Glomerular visceral epithelial cell (primary cell): ENCODE data around the gene TOP2B.
A peak's percentile ranks its signal among the peaks of the same experiment; 100 is the strongest.

Experiments
- DNase-seq: peaks from one replicate; pipeline ENCODE4 v3.0.0-alpha.2; 2016; ENCODE audit errors: extremely low spot score

TOP2B gene

GRCh38 chr3:25563601-25564000 lies 101.1 kb downstream of the TOP2B start:
- no peak for DNase-seq

DNA sequence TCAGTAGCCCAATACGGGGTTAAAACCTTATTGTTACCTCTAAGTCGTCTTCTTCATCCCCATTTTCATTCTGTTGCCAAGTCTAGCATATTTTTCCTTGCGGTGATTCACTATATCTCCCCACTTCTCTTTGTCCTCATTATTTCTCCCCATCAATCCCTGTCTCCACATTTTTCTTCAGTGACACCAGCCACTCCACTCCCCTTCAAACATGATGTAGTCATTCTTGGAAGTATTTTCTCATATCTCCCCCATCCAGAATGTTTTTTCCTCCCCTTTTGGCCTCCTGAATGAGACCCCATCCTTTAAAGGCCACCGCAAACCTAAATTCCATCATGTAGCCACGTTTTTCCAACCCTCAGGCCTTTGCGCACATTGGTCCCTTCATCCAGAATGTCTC lies 105.9 kb downstream of the TOP2B start:
- no peak for DNase-seq

GRCh38 chr3:25558121-25558520 lies 106.6 kb downstream of the TOP2B start:
- no peak for DNase-seq

- no peak for DNase-seq
Measured at GRCh38 chr3:25557694-25558093, 107.0 kb downstream of the TOP2B start.

DNA sequence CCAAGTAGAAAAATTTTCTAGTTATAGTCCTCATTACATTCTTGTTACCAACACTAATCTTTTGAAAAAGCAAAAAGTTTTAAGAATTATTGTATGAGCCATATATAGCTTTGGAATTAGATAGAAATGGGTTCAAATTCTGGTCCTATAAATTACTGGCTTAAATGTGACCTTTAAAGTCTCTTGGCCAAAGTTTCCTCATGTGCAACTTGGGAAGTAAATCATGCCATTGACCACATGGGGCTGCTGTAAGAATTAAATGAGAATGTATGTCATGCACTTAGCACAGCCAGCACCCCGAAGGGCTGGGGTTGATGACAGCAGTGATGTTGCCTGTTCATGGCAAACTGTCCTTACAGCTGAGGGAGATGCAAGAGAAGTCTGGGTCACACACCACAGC lies 108.3 kb downstream of the TOP2B start:
- DNase-seq, result no peak

DNA sequence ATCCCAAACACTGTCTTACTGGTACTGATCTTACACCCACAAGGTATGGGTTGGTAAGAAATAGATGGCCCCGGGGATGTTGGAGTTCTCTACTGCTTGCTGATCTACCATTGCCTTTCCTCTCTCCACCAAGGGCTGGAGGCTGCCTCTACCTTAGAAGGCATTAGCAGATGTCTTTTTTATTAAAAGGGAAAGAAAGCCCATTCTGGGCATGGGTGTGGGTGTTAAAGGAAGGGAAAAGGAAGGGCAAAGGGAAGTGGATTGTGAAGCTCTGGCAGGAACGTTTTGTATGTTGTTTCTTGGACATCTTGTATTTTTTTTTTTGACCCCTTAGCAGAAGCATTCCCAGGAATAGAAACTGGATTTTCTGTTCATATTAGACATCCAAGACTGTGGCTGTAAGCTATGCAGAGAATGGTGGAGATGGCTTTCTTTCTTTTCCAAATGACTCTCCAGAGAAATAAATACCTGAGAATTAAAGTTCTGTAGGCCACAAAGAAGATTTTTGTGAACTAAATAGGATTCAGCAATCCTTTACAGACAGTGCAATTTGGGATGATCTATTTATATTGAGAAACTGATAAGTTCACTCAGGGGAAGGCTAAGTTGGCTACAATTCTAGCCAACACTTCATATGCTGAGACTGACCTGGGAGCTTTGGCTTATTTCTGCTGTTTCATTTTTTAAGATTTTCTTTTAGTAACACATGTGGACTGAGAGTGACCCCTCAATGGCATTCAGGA lies 108.8 kb downstream of the TOP2B start:
- no peak for DNase-seq

- DNase-seq, result no peak
Measured at GRCh38 chr3:25554376-25554775, 110.3 kb downstream of the TOP2B start.

- no peak for DNase-seq
Measured at GRCh38 chr3:25552251-25552650, 112.5 kb downstream of the TOP2B start.

DNA sequence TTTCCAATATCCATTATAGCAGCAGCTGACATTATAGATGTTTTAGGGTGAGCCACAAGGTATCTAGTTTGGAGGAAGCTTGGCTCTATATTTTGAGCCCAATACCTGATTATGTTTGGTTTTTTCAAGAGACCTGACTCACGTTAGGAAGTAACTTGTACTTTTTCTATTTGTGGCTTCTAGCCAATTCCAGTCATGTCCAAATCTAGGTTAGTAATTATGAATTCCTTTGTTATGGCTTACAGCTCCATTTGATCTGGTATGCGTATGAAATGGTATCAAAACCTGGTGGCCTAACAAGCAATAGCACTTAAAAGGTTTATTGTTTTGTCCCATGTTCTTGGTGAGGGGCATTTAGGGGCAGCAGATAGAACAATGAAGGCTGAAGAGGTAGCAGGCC lies 115.9 kb downstream of the TOP2B start:
- no peak for DNase-seq

- peak; percentile 13 for DNase-seq
Measured at GRCh38 chr3:25547943-25548674, 116.6 kb downstream of the TOP2B start.
